Panc1 (cell line): ENCODE measurements around the gene FSTL1. TPM values are rescaled to one million over a fixed set of nuclear protein-coding genes. Genes with fewer than 3 reads are reported as not detected.

ENCODE experiments used
- ATAC-seq: fragments of 200-7000 bp; cut with Tn5 transposase; 2 replicates; pipeline ENCODE4 v1.9.1; 2020; ENCODE audit warnings: mild to moderate bottlenecking, moderate library complexity
- BruUV-seq: library from RNA; stranded (reverse); fragments of 400-500 nt; replicated peaks from 2 replicates; lab custom pipeline; 2021; lab: Mats Ljungman, UMichigan
- CTCF ChIA-PET: fragments of 300-600 bp; sonication (Branson Sonifier 250); formaldehyde crosslinking; loops from one replicate; lab custom pipeline; 2022; ENCODE audit warnings: antibody characterized with exemption; lab: Charles Lee
- POLR2A ChIA-PET: fragments of 300-600 bp; sonication (Branson Sonifier 250); formaldehyde crosslinking; loops from one replicate; lab custom pipeline; 2022; ENCODE audit warnings: antibody characterized with exemption; lab: Charles Lee
- DNase-seq: peaks from one replicate; pipeline ENCODE4 v3.0.0-alpha.2; 2010; ENCODE audit warnings: low read depth, low spot score
- H3K27ac ChIP-seq: 2 replicates; pipeline ENCODE4 v1.5.1; 2011; ENCODE audit warnings: mild to moderate bottlenecking, low read length, inconsistent platforms
- H3K27me3 ChIP-seq: fragments of 200-500 bp; sonication (Bioruptor generic); 2 replicates; pipeline ENCODE4 v1.6.0; 2014; ENCODE audit warnings: low read length, inconsistent platforms; ENCODE audit not compliant: control insufficient read depth, insufficient read depth
- H3K36me3 ChIP-seq: fragments of 200-500 bp; sonication (Bioruptor generic); 2 replicates; pipeline ENCODE4 v1.5.1; 2014; ENCODE audit warnings: inconsistent platforms, mild to moderate bottlenecking, low read length, moderate library complexity; ENCODE audit not compliant: control insufficient read depth, insufficient read depth
- H3K4me1 ChIP-seq: 2 replicates; pipeline ENCODE4 v1.5.1; 2011; ENCODE audit warnings: inconsistent platforms, mild to moderate bottlenecking, low read length, moderate library complexity; ENCODE audit not compliant: control insufficient read depth, insufficient read depth
- H3K4me3 ChIP-seq, 2 experiments: 2 replicates each; pipeline ENCODE4 v1.5.1; 2011 to 2012; ENCODE audit warnings: low read depth in 2 of 2, low read length in 2 of 2, mild to moderate bottlenecking in 2 of 2, inconsistent platforms in 1 of 2, moderate library complexity in 1 of 2
- H3K9me3 ChIP-seq: fragments of 200-500 bp; sonication (Bioruptor generic); 2 replicates; pipeline ENCODE4 v1.5.1; 2014; ENCODE audit warnings: low read depth, mild to moderate bottlenecking, inconsistent platforms, low read length, moderate library complexity; ENCODE audit not compliant: control insufficient read depth, insufficient read depth
- POLR2AphosphoS5 ChIP-seq: IDR thresholded peaks from 2 replicates; pipeline ENCODE4 v1.6.1; 2012; ENCODE audit warnings: mild to moderate bottlenecking, low read depth, low read length, moderate library complexity
- SIN3A ChIP-seq: IDR thresholded peaks from 2 replicates; pipeline ENCODE4 v1.6.1; 2012; ENCODE audit warnings: low read depth, mild to moderate bottlenecking, low read length, moderate library complexity, borderline replicate concordance; ENCODE audit not compliant: insufficient read depth
- TCF7L2 ChIP-seq: IDR thresholded peaks from 2 replicates; pipeline ENCODE4 v1.6.1; 2011; ENCODE audit warnings: mild to moderate bottlenecking, low read depth, low read length, inconsistent platforms
- in situ Hi-C: cut with HindIII; loops from 2 replicates; pipeline ENCODE4 v1.10.0; 2016; ENCODE audit warnings: low sequenced_read_pairs, low pct_unique_long_range_greater_than_20kb
- intact Hi-C: fragments of 100-400 bp; cut with micrococcal nuclease; formaldehyde crosslinking; loops from one replicate; pipeline ENCODE4 v1.10.0; 2022; ENCODE audit not compliant: unreplicated experiment
- total RNA-seq: library from RNA; stranded (reverse); gene quantifications from one replicate; pipeline ENCODE4 v1.2.1, GENCODE V29; 2021; ENCODE audit not compliant: unreplicated experiment
- TF ChIP-seq, protein P1 (sequence below), 2 experiments: IDR thresholded peaks; 2 replicates each; pipeline ENCODE4 v1.6.1; 2011 to 2012; ENCODE audit warnings: low read depth in 2 of 2, control low read depth in 1 of 2, low read length in 1 of 2, mild to moderate bottlenecking in 1 of 2, moderate library complexity in 1 of 2; ENCODE audit not compliant: insufficient read depth in 1 of 2
- TF ChIP-seq, protein P2 (sequence below): fragments of 450-650 bp; IDR thresholded peaks from 2 replicates; pipeline ENCODE4 v1.5.1; 2017; ENCODE audit warnings: mild to moderate bottlenecking

FSTL1 gene
- total RNA-seq, 1 experiment from 2014 or later = 9.2 TPM

DNA sequence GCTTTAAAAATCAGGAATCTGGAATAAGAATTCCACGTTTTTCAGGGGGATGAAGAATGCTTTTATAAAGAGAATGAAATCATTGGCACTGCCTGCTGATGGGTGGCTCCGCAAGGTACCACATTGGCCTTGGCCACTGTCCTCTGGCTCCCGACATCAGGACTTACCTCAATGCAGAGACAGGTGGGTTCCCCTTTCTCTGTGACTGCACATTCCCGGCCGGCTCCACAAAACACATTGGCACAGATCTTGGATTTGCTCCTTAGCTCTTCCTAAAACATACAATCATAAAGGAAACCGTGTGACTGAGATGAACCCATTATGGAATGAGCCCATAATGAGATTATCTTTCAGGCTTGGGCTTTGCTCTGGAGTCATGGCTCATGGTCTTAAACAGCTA is 35.0 kb downstream of the FSTL1 start:
- Histone ChIP-seq H3K27me3 (peaks cover 9% of the 10 kb centered on the region; the same call in 1 of the 2 replicates), H3K4me3 (no peak overlapping the region), H3K27ac (no peak overlapping the region), H3K4me1 (peaks cover 4% of the 10 kb centered on the region; the same call in 1 of the 2 replicates), H3K9me3 (no peaks in the 10 kb centered on the region), H3K36me3 (no peaks in the 10 kb centered on the region)
- no peak for DNase-seq
- ATAC-seq = no peak
- intact Hi-C loops = no loop called here
- POLR2A ChIA-PET = no interaction called here
- no peak for TF ChIP-seq POLR2AphosphoS5
- TF ChIP-seq, protein P1, sequence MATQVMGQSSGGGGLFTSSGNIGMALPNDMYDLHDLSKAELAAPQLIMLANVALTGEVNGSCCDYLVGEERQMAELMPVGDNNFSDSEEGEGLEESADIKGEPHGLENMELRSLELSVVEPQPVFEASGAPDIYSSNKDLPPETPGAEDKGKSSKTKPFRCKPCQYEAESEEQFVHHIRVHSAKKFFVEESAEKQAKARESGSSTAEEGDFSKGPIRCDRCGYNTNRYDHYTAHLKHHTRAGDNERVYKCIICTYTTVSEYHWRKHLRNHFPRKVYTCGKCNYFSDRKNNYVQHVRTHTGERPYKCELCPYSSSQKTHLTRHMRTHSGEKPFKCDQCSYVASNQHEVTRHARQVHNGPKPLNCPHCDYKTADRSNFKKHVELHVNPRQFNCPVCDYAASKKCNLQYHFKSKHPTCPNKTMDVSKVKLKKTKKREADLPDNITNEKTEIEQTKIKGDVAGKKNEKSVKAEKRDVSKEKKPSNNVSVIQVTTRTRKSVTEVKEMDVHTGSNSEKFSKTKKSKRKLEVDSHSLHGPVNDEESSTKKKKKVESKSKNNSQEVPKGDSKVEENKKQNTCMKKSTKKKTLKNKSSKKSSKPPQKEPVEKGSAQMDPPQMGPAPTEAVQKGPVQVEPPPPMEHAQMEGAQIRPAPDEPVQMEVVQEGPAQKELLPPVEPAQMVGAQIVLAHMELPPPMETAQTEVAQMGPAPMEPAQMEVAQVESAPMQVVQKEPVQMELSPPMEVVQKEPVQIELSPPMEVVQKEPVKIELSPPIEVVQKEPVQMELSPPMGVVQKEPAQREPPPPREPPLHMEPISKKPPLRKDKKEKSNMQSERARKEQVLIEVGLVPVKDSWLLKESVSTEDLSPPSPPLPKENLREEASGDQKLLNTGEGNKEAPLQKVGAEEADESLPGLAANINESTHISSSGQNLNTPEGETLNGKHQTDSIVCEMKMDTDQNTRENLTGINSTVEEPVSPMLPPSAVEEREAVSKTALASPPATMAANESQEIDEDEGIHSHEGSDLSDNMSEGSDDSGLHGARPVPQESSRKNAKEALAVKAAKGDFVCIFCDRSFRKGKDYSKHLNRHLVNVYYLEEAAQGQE (IDR thresholded peaks at IDR 0.05; ENCODE audit: insufficient read depth in 1 of 2, low read depth in 2 of 2, low read length in 1 of 2) = no peak
- no peak for TF ChIP-seq TCF7L2
- no TSS peak for BruUV-seq
- in situ Hi-C loops = no loop called here
- CTCF ChIA-PET = interaction anchor here (3.2 kb wide), 1 partner anchor 172 kb away, joined by 25 read pairs; no protein-coding TSS in a partner anchor

DNA sequence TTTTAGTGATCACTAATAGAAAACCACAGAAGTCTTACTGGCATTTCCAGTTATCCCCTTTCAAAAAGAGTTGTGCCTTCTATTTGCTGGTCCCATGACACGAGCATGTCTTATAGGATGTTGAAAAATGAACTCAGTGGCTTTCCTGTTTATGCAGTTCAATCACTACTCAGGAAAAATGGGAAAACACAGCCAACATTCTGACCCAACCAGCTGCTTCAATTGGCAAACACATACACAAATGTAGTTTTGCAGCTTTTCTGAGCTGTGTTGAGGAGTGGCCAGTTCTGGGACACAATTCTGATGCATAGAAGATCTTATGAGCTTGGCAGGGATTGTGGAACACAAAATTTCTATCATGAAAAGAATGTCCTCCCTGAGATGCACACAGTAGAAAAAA is 40.3 kb downstream of the FSTL1 start:
- no peak overlapping the region for H3K27ac ChIP-seq
- BruUV-seq = no TSS peak
- intact Hi-C loops = no loop called here
- DNase-seq (no peak), ATAC-seq (no peak)
- ChIA-PET CTCF (no interaction called here), POLR2A (interaction anchor here (0.5 kb wide), 1 partner anchor 397 kb away, joined by 5 read pairs; no protein-coding TSS in a partner anchor)
- no peaks in the 10 kb centered on the region for H3K36me3 ChIP-seq
- in situ Hi-C loops = no loop called here
- TF ChIP-seq, protein P2, sequence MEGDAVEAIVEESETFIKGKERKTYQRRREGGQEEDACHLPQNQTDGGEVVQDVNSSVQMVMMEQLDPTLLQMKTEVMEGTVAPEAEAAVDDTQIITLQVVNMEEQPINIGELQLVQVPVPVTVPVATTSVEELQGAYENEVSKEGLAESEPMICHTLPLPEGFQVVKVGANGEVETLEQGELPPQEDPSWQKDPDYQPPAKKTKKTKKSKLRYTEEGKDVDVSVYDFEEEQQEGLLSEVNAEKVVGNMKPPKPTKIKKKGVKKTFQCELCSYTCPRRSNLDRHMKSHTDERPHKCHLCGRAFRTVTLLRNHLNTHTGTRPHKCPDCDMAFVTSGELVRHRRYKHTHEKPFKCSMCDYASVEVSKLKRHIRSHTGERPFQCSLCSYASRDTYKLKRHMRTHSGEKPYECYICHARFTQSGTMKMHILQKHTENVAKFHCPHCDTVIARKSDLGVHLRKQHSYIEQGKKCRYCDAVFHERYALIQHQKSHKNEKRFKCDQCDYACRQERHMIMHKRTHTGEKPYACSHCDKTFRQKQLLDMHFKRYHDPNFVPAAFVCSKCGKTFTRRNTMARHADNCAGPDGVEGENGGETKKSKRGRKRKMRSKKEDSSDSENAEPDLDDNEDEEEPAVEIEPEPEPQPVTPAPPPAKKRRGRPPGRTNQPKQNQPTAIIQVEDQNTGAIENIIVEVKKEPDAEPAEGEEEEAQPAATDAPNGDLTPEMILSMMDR = no peak
- TF ChIP-seq SIN3A = no peak
- TF ChIP-seq POLR2AphosphoS5 = no peak
- TF ChIP-seq TCF7L2 = no peak
- TF ChIP-seq, protein P1 (IDR thresholded peaks at IDR 0.05; ENCODE audit: insufficient read depth in 1 of 2, low read depth in 2 of 2, low read length in 1 of 2) = no peak
- H3K4me3 ChIP-seq = no peak overlapping the region
- H3K27me3 ChIP-seq = peaks cover 3% of the 10 kb centered on the region; the same call in 1 of the 2 replicates
- H3K4me1 ChIP-seq = no peaks in the 10 kb centered on the region
- no peaks in the 10 kb centered on the region for H3K9me3 ChIP-seq
